GM18867 (cell line): ENCODE results near the gene AIFM2.
A peak's percentile ranks its signal among the peaks of the same experiment; 100 is the strongest.
"Not testable (repeated sequence)": the region's sequence is repeated elsewhere in the genome, so short reads cannot be mapped to it uniquely, and the experiment has no call there.

Experiments used
- ATAC-seq: cut with Tn5 transposase; IDR thresholded peaks from one replicate; pipeline ENCODE4 v1.9.1; 2021; ENCODE audit warnings: mild to moderate bottlenecking, moderate library complexity; ENCODE audit not compliant: unreplicated experiment

The AIFM2 gene

GRCh38 chr10:70123817-70124216 lies 8.8 kb downstream of the AIFM2 start:
- no peak for ATAC-seq

GRCh38 chr10:70123166-70123565 lies 9.5 kb downstream of the AIFM2 start:
- ATAC-seq = not testable (repeated sequence)

- ATAC-seq = no peak
Observed at GRCh38 chr10:70122742-70123141, 9.9 kb downstream of the AIFM2 start.

GRCh38 chr10:70121281-70121949 lies 11.2 kb downstream of the AIFM2 start:
- no peak for ATAC-seq

GRCh38 chr10:70120417-70120816 lies 12.2 kb downstream of the AIFM2 start:
- no peak for ATAC-seq

- ATAC-seq = no peak
Observed at GRCh38 chr10:70119623-70120022, 13.0 kb downstream of the AIFM2 start.

GRCh38 chr10:70119197-70119596 lies 13.4 kb downstream of the AIFM2 start:
- ATAC-seq = no peak

- no peak for ATAC-seq
Observed at GRCh38 chr10:70118196-70118595, 14.4 kb downstream of the AIFM2 start.

- ATAC-seq = no peak
Observed at GRCh38 chr10:70117646-70118045, 15.0 kb downstream of the AIFM2 start.

- no peak for ATAC-seq
Observed at GRCh38 chr10:70115948-70116682, 16.5 kb downstream of the AIFM2 start.

- no peak for ATAC-seq
Observed at GRCh38 chr10:70114902-70115301, 17.7 kb downstream of the AIFM2 start.

GRCh38 chr10:70112071-70112470 lies 20.6 kb downstream of the AIFM2 start:
- ATAC-seq = no peak

GRCh38 chr10:70111496-70111895 lies 21.1 kb downstream of the AIFM2 start:
- ATAC-seq = no peak

GRCh38 chr10:70109064-70109729 lies 23.4 kb downstream of the AIFM2 start:
- ATAC-seq = no peak

GRCh38 chr10:70106958-70107791 lies 25.4 kb downstream of the AIFM2 start:
- ATAC-seq = peak; percentile 54

GRCh38 chr10:70101668-70102067 lies 31.0 kb downstream of the AIFM2 start:
- no peak for ATAC-seq

GRCh38 chr10:70101068-70101562 lies 31.5 kb downstream of the AIFM2 start:
- ATAC-seq = not testable (repeated sequence)

GRCh38 chr10:70098271-70098670 lies 34.4 kb downstream of the AIFM2 start:
- ATAC-seq = no peak

- ATAC-seq = no peak
Observed at GRCh38 chr10:70097459-70097858, 35.2 kb downstream of the AIFM2 start.

GRCh38 chr10:70096705-70097420 lies 35.8 kb downstream of the AIFM2 start:
- no peak for ATAC-seq
